ENCODE data around the gene CCDC92.
A peak's percentile ranks its signal among the peaks of the same experiment; 100 is the strongest.

Gene CCDC92

GRCh38 chr12:123972457-123973401 lies at the start of gene CCDC92, which contains the start of gene ZNF664:
Gene CCDC92, minus strand, starts transcription at chr12:123972831. Its CDS starts 28,526 bp downstream, at chr12:123944305.
Gene ZNF664, plus strand, starts transcription at chr12:123973215. Its CDS starts 38,930 bp downstream, at chr12:124012145.
- DNase-seq (ENCODE audit: low spot score): peak; percentile 85

GRCh38 chr12:124022161-124022560 lies 49.5 kb upstream of the CCDC92 start:
- DNase-seq (ENCODE audit: low spot score): no peak

GRCh38 chr12:124021007-124021406 lies 48.4 kb upstream of the CCDC92 start:
- no peak for DNase-seq (ENCODE audit: low spot score)

- no peak for DNase-seq (ENCODE audit: low spot score)
Observed at GRCh38 chr12:124020514-124020949, 47.9 kb upstream of the CCDC92 start.

- DNase-seq (ENCODE audit: low spot score): no peak
Observed at GRCh38 chr12:124019115-124019514, 46.5 kb upstream of the CCDC92 start.

- DNase-seq (ENCODE audit: low spot score): no peak
Observed at GRCh38 chr12:124018539-124018938, 45.9 kb upstream of the CCDC92 start.

- no peak for DNase-seq (ENCODE audit: low spot score)
Observed at GRCh38 chr12:124017064-124017463, 44.4 kb upstream of the CCDC92 start.

- DNase-seq (ENCODE audit: low spot score): no peak
Observed at GRCh38 chr12:124015494-124016461, 43.1 kb upstream of the CCDC92 start.

GRCh38 chr12:124013073-124013472 lies 40.4 kb upstream of the CCDC92 start:
- no peak for DNase-seq (ENCODE audit: low spot score)

GRCh38 chr12:124011435-124012115 lies 38.9 kb upstream of the CCDC92 start:
- no peak for DNase-seq (ENCODE audit: low spot score)

GRCh38 chr12:124010687-124011086 lies 38.1 kb upstream of the CCDC92 start:
- DNase-seq (ENCODE audit: low spot score): no peak

GRCh38 chr12:124009781-124010180 lies 37.1 kb upstream of the CCDC92 start:
- no peak for DNase-seq (ENCODE audit: low spot score)

- DNase-seq (ENCODE audit: low spot score): no peak
Observed at GRCh38 chr12:124008595-124008994, 36.0 kb upstream of the CCDC92 start.

GRCh38 chr12:124007826-124008570 lies 35.4 kb upstream of the CCDC92 start:
- DNase-seq (ENCODE audit: low spot score): no peak

- DNase-seq (ENCODE audit: low spot score): no peak
Observed at GRCh38 chr12:124006846-124007713, 34.4 kb upstream of the CCDC92 start.

- no peak for DNase-seq (ENCODE audit: low spot score)
Observed at GRCh38 chr12:124006085-124006845, 33.6 kb upstream of the CCDC92 start.

GRCh38 chr12:124004233-124004875 lies 31.7 kb upstream of the CCDC92 start:
- no peak for DNase-seq (ENCODE audit: low spot score)

- DNase-seq (ENCODE audit: low spot score): no peak
Observed at GRCh38 chr12:124002654-124003053, 30.0 kb upstream of the CCDC92 start.
